Epithelial cell of prostate (primary cell): Measurements from ENCODE around the gene SPDL1.
"Not testable (repeated sequence)": the region's sequence is repeated elsewhere in the genome, so short reads cannot be mapped to it uniquely, and the experiment has no call there.

ENCODE experiments used
- DNase-seq: peaks from one replicate; pipeline ENCODE4 v3.0.0-alpha.2; 2011; ENCODE audit warnings: low read depth, low spot score
- H3K27ac ChIP-seq: fragments of 450-650 bp; 2 replicates; pipeline ENCODE4 v1.5.1; 2017; ENCODE audit warnings: mild to moderate bottlenecking

Gene SPDL1

GRCh38 chr5:169571355-169571754 lies 12.2 kb upstream of the SPDL1 start:
- H3K27ac ChIP-seq, result no peak overlapping the region
- DNase-seq, result no peak

DNA sequence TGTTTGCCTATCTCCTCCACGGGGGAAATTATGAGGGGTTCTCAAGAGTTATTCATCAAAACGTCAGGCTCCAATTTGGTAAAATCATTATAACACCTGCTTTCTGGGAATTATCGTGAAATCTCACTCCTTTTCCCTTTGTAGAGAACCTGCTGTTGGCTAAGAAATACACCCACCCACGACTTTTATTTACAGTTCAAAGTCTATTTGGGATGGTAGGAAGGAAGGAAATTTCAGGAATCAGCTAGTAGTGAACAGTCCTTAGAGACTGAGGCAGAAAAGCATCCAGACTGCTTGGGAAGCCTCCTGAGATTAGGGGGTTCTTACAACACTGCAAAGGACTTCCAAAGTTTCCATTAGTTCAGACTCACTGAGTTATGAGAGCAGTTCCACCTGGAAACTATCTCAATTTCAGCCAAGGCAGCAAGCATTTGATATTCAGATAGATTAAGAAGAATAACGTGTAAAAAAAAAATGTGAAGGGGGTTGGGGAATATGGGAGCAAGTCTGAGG lies 9.4 kb upstream of the SPDL1 start:
- DNase-seq, result no peak
- H3K27ac ChIP-seq, result no peak overlapping the region

DNA sequence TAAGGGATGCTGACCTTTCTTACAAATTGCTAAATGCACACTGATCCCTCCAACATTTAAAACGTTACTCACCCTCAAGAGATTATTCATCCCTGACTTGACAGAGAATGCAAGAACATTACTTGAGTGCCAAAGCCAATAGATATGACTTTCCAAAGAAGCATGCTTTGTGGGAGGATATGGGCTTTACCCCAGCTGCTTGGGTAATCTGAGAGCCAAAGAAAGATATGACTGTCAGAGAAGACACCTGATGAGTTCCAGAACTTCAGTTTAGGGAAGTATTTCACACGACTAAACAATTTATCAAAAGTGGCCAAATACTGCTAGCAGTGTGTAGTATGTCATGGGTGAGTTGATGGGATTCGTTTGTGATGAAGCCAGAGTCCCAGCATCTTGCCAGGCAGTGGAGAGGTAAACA lies 7.4 kb upstream of the SPDL1 start:
- peak; percentile 66 for DNase-seq
- no peak overlapping the region for H3K27ac ChIP-seq

- no peak overlapping the region for H3K27ac ChIP-seq
- DNase-seq, result no peak
Measured at GRCh38 chr5:169577951-169578350, 5.6 kb upstream of the SPDL1 start.

DNA sequence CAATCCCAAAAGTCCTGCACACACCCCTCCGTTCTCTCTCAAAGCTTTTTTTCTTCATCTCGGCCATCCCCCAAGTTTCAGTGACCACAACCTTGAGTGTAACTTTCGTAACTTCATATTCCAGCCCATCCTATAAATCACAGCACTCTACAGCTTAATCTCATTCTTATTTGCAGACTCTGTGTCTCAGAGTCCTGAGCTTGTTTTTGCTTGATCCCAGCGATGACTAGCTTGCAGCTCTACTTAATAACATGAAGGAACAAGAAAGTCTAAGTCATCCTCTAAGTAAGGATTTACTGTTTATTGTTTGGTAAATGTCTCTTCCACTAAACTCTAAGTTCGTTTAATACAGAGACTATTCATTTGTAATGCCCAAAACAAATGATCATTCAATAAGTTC lies 2.6 kb upstream of the SPDL1 start:
- peak; percentile 74 for DNase-seq
- H3K27ac ChIP-seq, result peak overlapping the region; percentile 60

DNA sequence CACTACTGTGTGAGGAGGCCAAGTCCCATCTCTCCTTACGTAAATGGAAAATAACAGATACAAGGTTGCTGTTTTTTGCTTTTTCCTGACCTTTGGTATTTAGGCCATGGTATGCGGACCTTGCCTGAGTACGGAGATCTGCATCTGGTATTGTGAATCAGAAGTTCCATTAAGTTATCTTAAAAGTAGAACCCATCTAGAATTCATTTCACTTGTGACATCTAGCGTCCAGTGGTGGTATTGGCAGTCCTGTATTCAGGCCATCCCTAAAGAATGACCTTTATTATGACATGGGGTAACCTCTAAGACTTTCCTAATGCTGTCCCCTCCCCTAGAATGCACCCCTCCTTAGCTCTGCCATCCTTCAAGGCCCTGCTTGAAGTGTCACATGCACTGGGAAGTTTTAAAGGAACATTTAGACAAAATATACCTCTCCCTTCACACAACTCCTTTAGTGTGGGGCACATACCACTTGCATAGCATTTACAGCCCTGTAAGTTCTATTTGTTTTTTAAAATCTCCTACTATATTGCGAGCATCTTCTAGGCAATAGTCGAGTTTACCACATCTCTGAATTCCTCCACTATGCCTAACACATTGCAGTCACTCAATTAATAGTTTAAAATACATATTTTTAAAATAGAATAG lies 1.9 kb upstream of the SPDL1 start:
- no peak for DNase-seq
- H3K27ac ChIP-seq, result peak overlapping the region; percentile 60

DNA sequence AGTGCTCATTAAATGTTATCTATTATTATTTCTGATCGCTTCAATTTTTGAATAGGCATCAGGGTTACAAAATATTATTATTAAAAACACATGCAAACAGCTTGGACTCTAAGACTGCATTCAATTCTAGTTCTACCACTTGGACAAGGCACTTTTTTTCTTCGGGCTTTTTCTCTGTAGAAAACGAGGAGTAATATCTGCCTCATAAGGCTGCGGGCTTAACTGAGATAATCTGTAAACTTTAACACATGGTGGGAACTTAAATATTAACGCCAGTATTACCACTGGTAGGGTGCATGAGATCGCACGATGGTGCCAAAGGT lies 511 bp upstream of the SPDL1 start:
- H3K27ac ChIP-seq, result peak overlapping the region; percentile 44
- DNase-seq, result no peak

- no peak for DNase-seq
- H3K27ac ChIP-seq, result no peak overlapping the region
Measured at GRCh38 chr5:169584998-169585451, 1.5 kb downstream of the SPDL1 start.

DNA sequence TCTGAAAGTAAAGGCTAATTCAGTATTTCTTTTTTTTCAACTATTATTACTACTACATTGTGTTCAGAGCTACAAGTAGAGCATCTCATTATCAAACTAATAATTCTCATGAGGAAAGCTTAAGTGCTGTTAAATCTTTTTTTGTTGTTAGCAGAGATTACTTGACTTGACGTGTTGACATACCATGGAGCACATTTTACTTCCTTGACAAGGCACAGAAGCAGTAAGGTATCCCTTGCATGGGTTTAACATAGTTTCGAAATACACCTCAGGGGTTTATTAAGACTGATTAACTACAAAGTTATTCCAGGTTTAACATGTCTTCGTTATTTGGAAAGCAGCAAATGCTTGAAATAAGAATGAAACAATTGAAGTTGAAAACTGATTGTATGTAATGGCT lies 7.0 kb downstream of the SPDL1 start:
- DNase-seq, result peak; percentile 31
- H3K27ac ChIP-seq, result peak overlapping the region; percentile 63

DNA sequence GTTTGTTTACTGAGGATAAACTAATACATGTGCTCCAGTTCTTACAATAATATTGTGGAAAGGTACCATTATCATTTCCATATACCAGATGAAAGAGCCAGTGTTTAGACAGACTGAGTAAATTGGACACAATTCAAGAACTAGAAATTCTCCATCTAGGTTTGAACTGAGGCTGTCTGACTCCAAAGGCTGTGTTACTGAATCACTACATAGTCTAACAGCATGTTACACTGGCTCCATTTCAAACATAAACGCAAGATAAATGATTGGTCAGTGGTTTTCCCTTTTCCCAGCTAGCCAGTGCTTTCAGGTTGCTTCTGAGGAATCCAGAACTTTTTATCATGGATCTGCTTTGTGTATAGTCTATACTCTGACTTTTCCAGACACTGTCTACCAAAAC lies 8.1 kb downstream of the SPDL1 start:
- DNase-seq, result no peak
- H3K27ac ChIP-seq, result peak overlapping the region; percentile 63

- peak; percentile 71 for DNase-seq
- peak overlapping the region; percentile 63 for H3K27ac ChIP-seq
Measured at GRCh38 chr5:169592937-169593650, 9.5 kb downstream of the SPDL1 start.

- DNase-seq, result no peak
- no peak overlapping the region for H3K27ac ChIP-seq
Measured at GRCh38 chr5:169595172-169595820, 11.7 kb downstream of the SPDL1 start.

- no peak for DNase-seq
- H3K27ac ChIP-seq, result no peak overlapping the region
Measured at GRCh38 chr5:169599451-169599850, 15.9 kb downstream of the SPDL1 start.

GRCh38 chr5:169602535-169602934 lies 19.0 kb downstream of the SPDL1 start:
- H3K27ac ChIP-seq, result no peak overlapping the region
- DNase-seq, result no peak

DNA sequence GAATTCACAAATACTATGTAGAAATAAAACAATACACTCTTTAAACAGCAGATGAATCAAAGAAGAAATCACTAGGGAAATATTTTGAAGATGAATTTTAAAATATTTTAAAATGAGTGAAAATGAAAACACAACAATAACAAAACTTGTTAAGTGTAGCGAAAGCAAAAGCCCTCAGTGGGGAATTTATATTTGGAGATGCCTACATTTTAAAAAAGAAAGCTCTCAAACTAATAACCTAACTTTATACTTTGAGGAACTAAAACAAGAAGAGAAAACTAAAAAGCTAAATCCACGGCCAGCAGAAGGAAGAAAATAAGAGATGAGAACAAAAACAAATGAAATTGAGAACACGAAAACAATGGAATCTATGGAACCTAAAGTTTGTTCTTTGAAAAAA lies 22.7 kb downstream of the SPDL1 start:
- no peak overlapping the region for H3K27ac ChIP-seq
- no peak for DNase-seq

DNA sequence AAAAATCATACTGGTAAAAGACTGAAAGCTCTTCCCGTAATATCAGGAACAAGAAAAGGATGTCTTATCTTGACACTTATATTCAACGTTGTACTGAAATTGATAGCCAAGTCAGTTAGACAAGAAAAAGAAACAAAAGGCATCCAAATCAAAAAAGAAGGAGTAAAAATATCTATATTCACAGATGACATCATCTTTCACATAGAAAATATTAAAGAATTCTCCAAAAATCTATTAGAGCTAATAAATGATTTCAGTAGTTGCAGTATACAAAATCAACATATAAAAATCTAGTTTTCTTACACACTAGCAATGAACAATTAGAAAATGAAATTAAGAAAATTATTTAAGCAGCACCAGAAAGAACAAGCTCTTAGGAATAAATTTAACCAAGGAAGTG lies 24.3 kb downstream of the SPDL1 start:
- no peak for DNase-seq
- H3K27ac ChIP-seq, result no peak overlapping the region

- no peak for DNase-seq
- H3K27ac ChIP-seq, result no peak overlapping the region
Measured at GRCh38 chr5:169609716-169610115, 26.1 kb downstream of the SPDL1 start.

DNA sequence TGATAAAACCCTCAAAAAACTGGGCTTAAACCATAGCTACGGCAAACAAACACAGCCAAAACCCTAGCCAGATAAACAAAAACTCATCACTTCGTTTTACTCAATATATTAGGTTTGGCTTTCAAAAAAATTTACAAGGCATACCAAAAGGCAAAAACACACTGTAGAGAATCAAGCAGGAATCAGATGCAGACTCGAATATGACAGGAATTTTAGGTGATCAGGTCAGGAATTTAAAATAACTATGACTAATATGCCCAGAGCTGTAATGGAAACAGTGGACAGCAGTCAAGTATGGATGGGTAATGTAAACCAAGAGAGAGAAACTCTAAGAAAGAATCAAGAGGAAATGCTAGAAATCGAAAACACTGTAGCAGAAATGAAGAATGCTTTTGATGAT lies 27.0 kb downstream of the SPDL1 start:
- DNase-seq, result no peak
- H3K27ac ChIP-seq, result no peak overlapping the region

- DNase-seq, result no peak
- H3K27ac ChIP-seq, result no peak overlapping the region
Measured at GRCh38 chr5:169615561-169615960, 32.0 kb downstream of the SPDL1 start.

- not testable (repeated sequence) for DNase-seq
Measured at GRCh38 chr5:169624307-169624706, 40.7 kb downstream of the SPDL1 start.

GRCh38 chr5:169626779-169627178 lies 43.2 kb downstream of the SPDL1 start:
- no peak for DNase-seq
- no peak overlapping the region for H3K27ac ChIP-seq

More at GRCh38 chr5:169624307-169624706, 40.7 kb downstream of the SPDL1 start:
- H3K27ac ChIP-seq, result not testable (repeated sequence)
